Activated T-cell treated with anti-CD3 and anti-CD28 coated beads, Interleukin-2, amount 50 U/mL, for 4 hours (primary cell): ENCODE results near the gene LY9. TPM values are rescaled to one million over a fixed set of nuclear protein-coding genes. Genes with fewer than 3 reads are reported as not detected.

Experiments used
- ATAC-seq, 2 donors: fragments of 200-7000 bp; cut with Tn5 transposase; one replicate each; pipeline ENCODE4 v1.10.0; 2021
- DNase-seq: peaks from one replicate; pipeline ENCODE4 v3.0.0-alpha.2; 2020
- H3K27me3 Mint-ChIP-seq: one replicate; pipeline ENCODE4 v1.8.0; 2021; ENCODE audit warnings: low read depth, mixed read lengths
- H3K36me3 Mint-ChIP-seq: one replicate; pipeline ENCODE4 v1.8.0; 2022; ENCODE audit warnings: mixed read lengths; ENCODE audit not compliant: insufficient read depth
- H3K4me1 Mint-ChIP-seq: one replicate; pipeline ENCODE4 v1.8.0; 2021; ENCODE audit warnings: low read depth, mixed read lengths
- H3K4me3 Mint-ChIP-seq: one replicate; pipeline ENCODE4 v1.8.0; 2021; ENCODE audit warnings: mild to moderate bottlenecking, moderate library complexity, mixed read lengths
- H3K9me3 Mint-ChIP-seq: one replicate; pipeline ENCODE4 v1.8.0; 2021; ENCODE audit warnings: mixed read lengths
- total RNA-seq, 3 donors: library from RNA; stranded (reverse); gene quantifications; one replicate each; pipeline ENCODE4 v1.2.1, GENCODE V29; 2021

The LY9 gene
- 10 to 100 TPM in 2 of 3 donors, 1 to 10 TPM in 1; 8.9 to 21.4 (median 16.5) TPM for total RNA-seq

DNA sequence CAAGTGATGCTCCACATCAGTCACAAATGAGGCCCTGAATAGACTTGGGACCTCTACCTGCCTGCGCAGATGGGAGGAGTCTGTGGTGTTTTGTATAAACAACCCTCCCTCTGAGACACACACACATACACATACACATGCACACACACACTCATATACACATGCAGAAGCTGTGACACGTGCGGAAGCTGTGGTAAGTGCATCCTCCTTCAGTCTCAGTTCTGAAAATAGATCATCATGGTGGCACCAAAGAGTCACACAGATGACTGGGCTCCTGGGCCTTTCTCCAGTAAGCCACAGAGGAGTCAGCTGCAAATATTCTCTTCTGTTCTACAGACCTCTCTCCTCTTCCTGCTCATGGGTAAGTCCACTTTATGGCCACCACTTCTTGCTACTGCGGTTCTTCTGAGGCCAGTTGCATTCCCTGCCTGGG is at the start of gene LY9:
Gene LY9 (plus strand): TSS at position 224 of the 433 bp plus-strand sequence. CDS start 14 bp downstream, at position 238.
- ATAC-seq: peak; percentile 86 to 88
- Mint-ChIP-seq H3K4me3 (peak within 1 kb of the TSS; percentile 86), H3K27me3 (no peaks in the 10 kb centered on the region), H3K4me1 (peaks cover 58% of the 10 kb centered on the region), H3K9me3 (no peaks in the 10 kb centered on the region), H3K36me3 (peaks cover 5% of the 10 kb centered on the region)
- DNase-seq: peak; percentile 67

GRCh38 chr1:160746836-160747500 is 49.0 kb upstream of the LY9 start:
- H3K27me3 Mint-ChIP-seq: no peaks in the 10 kb centered on the region
- no peaks in the 10 kb centered on the region for H3K9me3 Mint-ChIP-seq
- H3K4me3 Mint-ChIP-seq: no peak overlapping the region
- peaks cover 84% of the 10 kb centered on the region for H3K4me1 Mint-ChIP-seq
- H3K36me3 Mint-ChIP-seq: peaks cover 35% of the 10 kb centered on the region
- DNase-seq (no peak), ATAC-seq (no peak)

- Mint-ChIP-seq H3K4me1 (peaks cover 84% of the 10 kb centered on the region), H3K27me3 (no peaks in the 10 kb centered on the region), H3K36me3 (peaks cover 35% of the 10 kb centered on the region), H3K4me3 (no peak overlapping the region), H3K9me3 (no peaks in the 10 kb centered on the region)
- no peak for DNase-seq
- ATAC-seq: no peak
These were observed 48.3 kb upstream of the LY9 start for GRCh38 chr1:160747717-160748116.

DNA sequence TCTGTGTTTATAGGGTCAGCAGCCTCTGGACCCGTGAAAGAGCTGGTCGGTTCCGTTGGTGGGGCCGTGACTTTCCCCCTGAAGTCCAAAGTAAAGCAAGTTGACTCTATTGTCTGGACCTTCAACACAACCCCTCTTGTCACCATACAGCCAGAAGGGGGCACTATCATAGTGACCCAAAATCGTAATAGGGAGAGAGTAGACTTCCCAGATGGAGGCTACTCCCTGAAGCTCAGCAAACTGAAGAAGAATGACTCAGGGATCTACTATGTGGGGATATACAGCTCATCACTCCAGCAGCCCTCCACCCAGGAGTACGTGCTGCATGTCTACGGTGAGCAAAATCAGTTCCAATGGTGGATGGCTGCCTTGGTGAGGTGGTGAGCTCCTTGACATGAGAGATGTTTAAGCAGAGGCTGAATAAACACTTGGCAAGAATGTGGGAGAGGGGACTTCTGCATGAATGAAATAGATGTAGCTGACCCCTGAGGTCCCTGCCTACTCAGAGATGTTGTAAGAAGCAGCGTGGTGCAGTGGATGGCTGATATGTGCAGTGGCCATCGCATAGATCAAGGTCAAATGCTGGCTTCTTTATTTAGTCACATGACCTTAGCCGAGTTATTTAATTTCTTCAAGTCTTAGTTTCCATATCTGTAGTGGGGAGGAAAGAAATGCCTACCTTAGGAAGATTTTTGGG is 47.6 kb upstream of the LY9 start:
- Mint-ChIP-seq H3K4me3 (no peak overlapping the region), H3K36me3 (peaks cover 34% of the 10 kb centered on the region), H3K4me1 (peaks cover 83% of the 10 kb centered on the region), H3K9me3 (no peaks in the 10 kb centered on the region), H3K27me3 (no peaks in the 10 kb centered on the region)
- DNase-seq: no peak
- no peak for ATAC-seq

GRCh38 chr1:160748878-160749269 is 47.1 kb upstream of the LY9 start:
- Mint-ChIP-seq H3K9me3 (no peaks in the 10 kb centered on the region), H3K27me3 (no peaks in the 10 kb centered on the region), H3K4me1 (peaks cover 83% of the 10 kb centered on the region), H3K36me3 (peaks cover 34% of the 10 kb centered on the region), H3K4me3 (no peak overlapping the region)
- DNase-seq (no peak), ATAC-seq (no peak)

- Mint-ChIP-seq H3K36me3 (peaks cover 31% of the 10 kb centered on the region), H3K27me3 (no peaks in the 10 kb centered on the region), H3K4me3 (peak overlapping the region; percentile 7), H3K9me3 (no peaks in the 10 kb centered on the region), H3K4me1 (peaks cover 70% of the 10 kb centered on the region)
- DNase-seq (no peak), ATAC-seq (no peak)
These were observed 45.4 kb upstream of the LY9 start for GRCh38 chr1:160750608-160751007.

GRCh38 chr1:160752406-160752805 is 43.6 kb upstream of the LY9 start:
- DNase-seq: no peak
- Mint-ChIP-seq H3K27me3 (no peaks in the 10 kb centered on the region), H3K4me3 (no peak overlapping the region), H3K9me3 (no peaks in the 10 kb centered on the region), H3K36me3 (peaks cover 31% of the 10 kb centered on the region), H3K4me1 (peaks cover 76% of the 10 kb centered on the region)
- ATAC-seq: no peak

DNA sequence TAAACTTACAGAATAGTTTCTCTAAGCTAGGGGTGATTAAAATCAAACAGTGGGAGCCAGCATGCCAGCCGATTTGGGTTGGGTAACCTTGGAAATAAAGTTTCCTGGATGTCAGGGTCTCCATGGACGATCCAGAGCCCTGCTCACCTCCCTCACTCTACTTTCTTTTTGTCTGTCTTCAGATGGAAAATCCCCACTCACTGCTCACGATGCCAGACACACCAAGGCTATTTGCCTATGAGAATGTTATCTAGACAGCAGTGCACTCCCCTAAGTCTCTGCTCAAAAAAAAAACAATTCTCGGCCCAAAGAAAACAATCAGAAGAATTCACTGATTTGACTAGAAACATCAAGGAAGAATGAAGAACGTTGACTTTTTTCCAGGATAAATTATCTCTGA is 43.0 kb upstream of the LY9 start:
- DNase-seq: no peak
- H3K9me3 Mint-ChIP-seq: no peaks in the 10 kb centered on the region
- no peaks in the 10 kb centered on the region for H3K27me3 Mint-ChIP-seq
- no peak overlapping the region for H3K4me3 Mint-ChIP-seq
- peaks cover 28% of the 10 kb centered on the region for H3K36me3 Mint-ChIP-seq
- peaks cover 73% of the 10 kb centered on the region for H3K4me1 Mint-ChIP-seq
- no peak for ATAC-seq

- H3K36me3 Mint-ChIP-seq: peaks cover 24% of the 10 kb centered on the region
- no peak for ATAC-seq
These were observed 42.4 kb upstream of the LY9 start for GRCh38 chr1:160753594-160753993.

GRCh38 chr1:160755461-160755860 is 40.5 kb upstream of the LY9 start:
- H3K36me3 Mint-ChIP-seq: peaks cover 18% of the 10 kb centered on the region
- H3K27me3 Mint-ChIP-seq: no peaks in the 10 kb centered on the region
- peaks cover 54% of the 10 kb centered on the region for H3K4me1 Mint-ChIP-seq

More at GRCh38 chr1:160753594-160753993, 42.4 kb upstream of the LY9 start:
- DNase-seq: no peak
- H3K27me3 Mint-ChIP-seq: no peaks in the 10 kb centered on the region
- H3K4me3 Mint-ChIP-seq: no peak overlapping the region
- peaks cover 66% of the 10 kb centered on the region for H3K4me1 Mint-ChIP-seq
- no peaks in the 10 kb centered on the region for H3K9me3 Mint-ChIP-seq

DNA sequence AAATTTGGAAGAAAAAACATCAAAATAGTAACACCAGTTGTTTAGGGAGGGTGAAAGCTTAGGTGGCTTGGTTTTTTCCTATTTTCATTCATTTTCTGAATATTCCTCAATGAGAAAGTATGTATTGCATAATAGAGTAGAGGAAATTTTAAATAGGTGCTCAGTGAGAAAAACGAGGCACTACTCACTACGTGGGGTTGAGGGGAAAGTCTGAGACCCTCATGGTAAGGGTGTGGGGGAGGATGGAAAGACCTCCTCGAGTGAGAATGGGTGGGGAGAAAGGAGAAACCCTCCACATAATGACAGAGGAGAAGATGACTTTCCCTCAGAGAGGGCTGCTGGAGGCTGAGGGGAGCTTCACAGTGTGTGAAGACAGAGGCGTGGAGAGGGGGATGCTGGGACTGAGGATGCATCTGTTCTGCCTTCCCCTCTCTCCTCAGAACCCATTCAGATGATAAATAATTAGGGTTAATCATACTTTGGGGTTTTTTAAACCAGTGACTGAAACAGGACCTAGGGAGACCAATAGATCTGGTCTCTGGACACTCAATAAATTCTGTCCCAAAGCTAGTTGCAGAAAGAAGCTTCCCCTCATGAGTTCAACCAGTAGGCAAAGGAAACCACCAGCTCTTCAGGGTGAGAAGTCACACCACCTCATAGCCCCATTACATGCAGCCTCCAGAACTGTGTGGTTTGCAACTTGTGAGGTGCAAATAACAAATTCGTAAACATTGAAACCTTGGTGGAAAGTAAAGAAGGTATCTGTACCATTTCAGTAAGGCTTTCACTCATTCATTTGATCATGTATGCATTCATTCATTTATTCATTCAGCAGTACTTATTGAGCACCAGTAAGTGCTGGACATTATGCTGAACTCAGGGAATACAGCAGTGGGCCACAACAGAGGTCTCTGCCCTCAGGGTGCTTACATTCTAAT is 39.8 kb upstream of the LY9 start:
- peaks cover 47% of the 10 kb centered on the region for H3K4me1 Mint-ChIP-seq
- ATAC-seq (peak; percentile 74 to 78), DNase-seq (no peak)
- peak overlapping the region; percentile 33 for H3K4me3 Mint-ChIP-seq
- H3K36me3 Mint-ChIP-seq: peaks cover 11% of the 10 kb centered on the region
- no peaks in the 10 kb centered on the region for H3K9me3 Mint-ChIP-seq
- H3K27me3 Mint-ChIP-seq: no peaks in the 10 kb centered on the region

More at GRCh38 chr1:160755461-160755860, 40.5 kb upstream of the LY9 start:
- peak overlapping the region; percentile 33 for H3K4me3 Mint-ChIP-seq
- H3K9me3 Mint-ChIP-seq: no peaks in the 10 kb centered on the region
- ATAC-seq: no peak
- DNase-seq: no peak

DNA sequence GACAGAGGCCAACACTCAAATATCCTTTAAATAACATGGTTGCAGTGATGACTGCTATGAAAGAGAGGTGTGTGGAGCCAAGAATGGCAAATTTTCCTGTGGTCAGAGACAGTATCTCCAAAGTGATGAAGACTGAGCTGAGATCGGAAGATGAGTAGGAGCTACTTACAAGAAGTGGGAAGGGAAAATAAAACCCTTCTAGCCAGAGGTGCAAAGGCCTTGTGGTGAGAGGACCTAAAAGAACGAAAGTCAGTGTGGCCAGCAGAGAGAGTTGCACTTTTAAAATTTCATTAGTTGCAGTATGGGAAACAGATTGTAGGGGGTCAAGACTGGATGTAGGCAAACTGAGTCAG is 39.1 kb upstream of the LY9 start:
- ATAC-seq (peak in 1 of 2 donors; percentile 8), DNase-seq (no peak)
- Mint-ChIP-seq H3K27me3 (no peaks in the 10 kb centered on the region), H3K36me3 (peaks cover 8% of the 10 kb centered on the region), H3K9me3 (no peaks in the 10 kb centered on the region), H3K4me3 (no peak overlapping the region), H3K4me1 (peaks cover 42% of the 10 kb centered on the region)

- ATAC-seq: no peak
- Mint-ChIP-seq H3K4me3 (no peak overlapping the region), H3K27me3 (no peaks in the 10 kb centered on the region), H3K4me1 (peaks cover 27% of the 10 kb centered on the region), H3K36me3 (no peaks in the 10 kb centered on the region), H3K9me3 (no peaks in the 10 kb centered on the region)
- DNase-seq: no peak
These were observed 37.5 kb upstream of the LY9 start for GRCh38 chr1:160758521-160758920.

- H3K36me3 Mint-ChIP-seq: no peaks in the 10 kb centered on the region
- H3K27me3 Mint-ChIP-seq: no peaks in the 10 kb centered on the region
- peaks cover 22% of the 10 kb centered on the region for H3K4me1 Mint-ChIP-seq
- H3K4me3 Mint-ChIP-seq: no peak overlapping the region
- no peaks in the 10 kb centered on the region for H3K9me3 Mint-ChIP-seq
- ATAC-seq (no peak), DNase-seq (no peak)
These were observed 36.2 kb upstream of the LY9 start for GRCh38 chr1:160759740-160760139.
